ENCODE data around the gene REXO4. TPM values are rescaled to one million over a fixed set of nuclear protein-coding genes. Genes with fewer than 3 reads are reported as not detected.

Gene REXO4, protein sequence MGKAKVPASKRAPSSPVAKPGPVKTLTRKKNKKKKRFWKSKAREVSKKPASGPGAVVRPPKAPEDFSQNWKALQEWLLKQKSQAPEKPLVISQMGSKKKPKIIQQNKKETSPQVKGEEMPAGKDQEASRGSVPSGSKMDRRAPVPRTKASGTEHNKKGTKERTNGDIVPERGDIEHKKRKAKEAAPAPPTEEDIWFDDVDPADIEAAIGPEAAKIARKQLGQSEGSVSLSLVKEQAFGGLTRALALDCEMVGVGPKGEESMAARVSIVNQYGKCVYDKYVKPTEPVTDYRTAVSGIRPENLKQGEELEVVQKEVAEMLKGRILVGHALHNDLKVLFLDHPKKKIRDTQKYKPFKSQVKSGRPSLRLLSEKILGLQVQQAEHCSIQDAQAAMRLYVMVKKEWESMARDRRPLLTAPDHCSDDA
- 12.3 TPM for total RNA-seq

DNA sequence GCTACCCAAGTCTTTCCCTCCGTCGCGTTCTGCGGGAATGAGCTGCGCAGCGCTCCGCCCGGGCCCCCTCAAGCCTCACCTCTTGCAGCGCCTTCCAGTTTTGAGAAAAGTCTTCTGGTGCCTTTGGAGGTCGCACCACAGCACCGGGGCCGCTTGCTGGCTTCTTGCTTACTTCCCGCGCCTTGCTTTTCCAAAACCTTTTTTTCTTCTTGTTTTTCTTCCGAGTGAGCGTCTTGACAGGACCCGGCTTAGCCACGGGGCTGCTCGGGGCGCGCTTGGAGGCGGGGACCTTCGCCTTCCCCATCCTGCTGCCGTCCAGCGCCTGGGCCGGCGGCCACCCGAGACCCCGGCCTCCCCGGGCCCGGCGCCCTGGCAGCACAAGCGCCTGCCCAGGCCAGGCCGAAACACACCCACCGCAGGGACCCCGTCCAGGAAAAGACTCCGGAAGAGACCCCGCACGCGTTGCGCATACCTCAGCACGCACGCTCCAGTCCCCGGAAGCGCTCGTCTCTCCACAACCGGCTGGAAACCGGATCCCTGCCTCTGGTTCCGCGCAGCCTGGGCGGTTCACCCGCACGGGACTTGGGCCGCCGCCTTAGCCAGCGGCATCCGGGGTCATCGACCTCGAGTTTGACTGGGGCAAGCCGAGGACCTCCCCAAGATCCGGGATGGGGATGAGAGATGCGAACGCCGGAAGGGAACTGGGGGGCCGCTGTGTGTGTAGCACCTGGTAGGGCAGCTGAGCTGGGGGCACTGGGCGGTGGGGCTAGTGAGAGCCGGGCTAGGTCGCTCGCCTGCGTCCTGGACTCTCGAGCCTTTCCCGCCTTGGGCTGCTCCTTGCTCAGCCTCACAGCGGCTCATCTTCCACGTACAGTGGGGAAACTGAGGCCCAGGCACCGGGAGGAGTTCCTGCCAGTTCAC, at the start of gene REXO4:
Gene REXO4 (minus strand): TSS at position 470 of the 921 bp plus-strand sequence. CDS start 166 bp downstream, at position 304.
- DNase-seq (ENCODE audit: low spot score) (peak; percentile 87), ATAC-seq (peak; percentile 94)

DNA sequence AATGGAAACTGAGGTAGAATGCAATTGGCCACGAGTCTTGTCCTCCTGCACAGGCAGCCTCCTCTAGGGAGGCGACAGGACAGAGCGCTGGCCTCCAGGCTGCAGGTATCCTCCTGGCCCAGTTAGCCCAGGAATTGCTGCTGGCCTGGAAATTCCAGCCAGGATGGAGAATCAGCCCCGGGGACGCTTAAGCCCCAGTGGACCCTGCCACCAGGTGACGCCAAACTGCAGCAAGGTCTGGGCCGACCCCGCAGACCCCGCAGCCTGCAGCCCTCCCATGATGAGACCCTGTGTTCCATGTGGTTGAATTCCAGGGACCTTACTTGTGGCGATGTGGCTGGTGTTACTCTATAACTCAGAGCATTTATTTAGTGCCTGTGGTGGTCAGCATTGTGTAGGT, 49.3 kb upstream of the REXO4 start:
- DNase-seq (ENCODE audit: low spot score) (no peak), ATAC-seq (no peak)

- ATAC-seq (no peak), DNase-seq (ENCODE audit: low spot score) (no peak)
Measured at GRCh38 chr9:133465984-133466383, 48.2 kb upstream of the REXO4 start.

GRCh38 chr9:133464638-133465037, 46.8 kb upstream of the REXO4 start:
- DNase-seq (ENCODE audit: low spot score) (no peak), ATAC-seq (no peak)

- no peak for ATAC-seq
- DNase-seq (ENCODE audit: low spot score): no peak
Measured at GRCh38 chr9:133463864-133464615, 46.2 kb upstream of the REXO4 start.

DNA sequence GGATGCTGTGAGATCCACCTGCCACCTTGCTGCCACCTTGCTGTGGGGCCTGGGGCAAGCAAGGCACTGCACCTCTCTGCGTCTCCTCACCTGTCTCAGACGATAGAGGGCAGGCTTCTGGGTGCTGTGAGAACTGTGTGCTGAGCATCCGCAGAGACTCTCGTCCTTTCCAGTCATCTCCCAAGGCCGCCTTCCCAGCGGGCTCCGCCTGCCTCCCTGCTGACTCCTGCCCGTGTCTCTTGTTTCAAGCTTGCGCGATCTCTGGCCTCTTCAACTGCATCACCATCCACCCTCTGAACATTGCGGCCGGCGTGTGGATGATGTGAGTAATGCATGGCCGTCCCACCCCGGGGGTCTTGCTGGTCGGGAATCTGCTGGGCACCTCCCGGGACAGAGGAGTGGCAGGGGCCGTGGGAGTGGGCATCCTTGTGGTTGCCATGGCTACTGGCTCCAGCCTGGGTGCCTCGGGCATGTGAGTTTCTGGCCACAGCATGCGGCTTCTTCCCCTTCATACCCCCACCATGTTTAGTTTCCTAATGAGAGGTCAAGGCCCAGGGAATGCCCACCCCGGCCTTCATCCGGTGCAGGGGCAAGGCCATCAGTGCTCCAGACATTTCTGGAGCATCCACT, 45.5 kb upstream of the REXO4 start:
- DNase-seq (ENCODE audit: low spot score) (no peak), ATAC-seq (no peak)

DNA sequence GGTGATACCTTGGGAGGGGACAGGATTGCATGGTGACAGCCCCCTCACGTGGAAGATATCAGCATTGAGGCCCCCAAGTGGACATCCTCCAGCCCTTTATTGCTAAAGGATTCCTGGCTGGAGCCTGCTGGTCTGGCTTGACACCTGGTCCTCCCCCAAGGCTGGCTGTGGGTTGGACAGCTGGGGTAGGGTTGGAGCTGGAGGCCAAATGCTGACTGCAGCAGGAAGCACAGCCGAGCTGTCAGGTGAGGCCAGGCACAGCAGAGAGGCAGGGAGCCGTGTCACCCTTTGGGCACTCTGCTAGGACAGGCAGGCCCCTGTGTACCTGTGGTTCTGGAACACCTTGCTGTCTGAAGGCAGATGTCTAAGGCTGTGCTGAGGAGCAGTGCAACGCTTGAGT, 44.2 kb upstream of the REXO4 start:
- DNase-seq (ENCODE audit: low spot score): peak; percentile 75
- ATAC-seq: peak; percentile 30

- DNase-seq (ENCODE audit: low spot score) (peak; percentile 95), ATAC-seq (peak; percentile 65)
Measured at GRCh38 chr9:133460405-133461175, 42.8 kb upstream of the REXO4 start.

DNA sequence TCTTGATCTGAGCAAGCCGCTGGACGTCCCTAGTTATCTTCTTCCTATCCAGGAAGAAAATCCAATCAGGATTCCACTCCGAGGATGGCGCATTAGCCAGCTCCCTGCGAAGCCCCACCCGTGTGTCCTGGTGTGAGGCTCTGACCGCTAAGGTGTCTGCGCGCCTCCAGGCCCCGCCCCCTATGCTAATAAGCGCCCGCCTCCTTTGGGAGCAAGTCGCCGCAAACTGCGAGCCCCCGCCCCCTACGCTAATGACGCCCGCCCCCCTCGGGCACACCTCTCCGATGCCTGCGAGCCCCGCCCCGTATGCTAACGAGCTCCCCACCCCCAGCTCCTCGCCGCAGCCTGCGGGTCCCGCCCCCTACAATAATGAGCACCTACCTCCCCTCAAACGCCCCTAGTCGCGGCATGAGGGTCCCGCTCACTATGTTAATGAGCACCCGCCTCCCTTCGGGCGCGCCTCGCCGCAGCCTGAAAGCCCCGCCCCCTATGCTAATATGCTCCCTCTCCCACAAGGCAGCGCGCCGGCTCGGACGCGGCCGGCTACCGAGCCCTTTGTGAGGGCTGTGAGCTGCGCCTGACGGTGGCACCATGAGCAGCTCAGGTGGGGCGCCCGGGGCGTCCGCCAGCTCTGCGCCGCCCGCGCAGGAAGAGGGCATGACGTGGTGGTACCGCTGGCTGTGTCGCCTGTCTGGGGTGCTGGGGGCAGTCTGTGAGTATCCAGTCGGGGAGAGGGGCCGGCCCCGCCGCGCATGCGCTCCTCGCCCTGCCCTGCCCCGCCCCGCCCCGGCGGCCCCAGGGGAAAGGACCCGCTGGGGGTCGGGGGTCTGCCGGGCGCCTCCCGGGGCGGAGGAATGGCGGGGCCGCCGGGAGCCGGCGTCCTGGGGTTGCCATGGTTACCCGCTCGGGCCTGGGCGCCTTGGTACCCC, 41.9 kb upstream of the REXO4 start, which contains the start of gene CACFD1:
Gene CACFD1 (plus strand): TSS at position 503 of the 929 bp plus-strand sequence. CDS start 89 bp downstream, at position 592.
- DNase-seq (ENCODE audit: low spot score) (peak; percentile 98), ATAC-seq (peak; percentile 82)

- DNase-seq (ENCODE audit: low spot score): no peak
- no peak for ATAC-seq
Measured at GRCh38 chr9:133458643-133459312, 41.0 kb upstream of the REXO4 start.

GRCh38 chr9:133457748-133458147, 39.9 kb upstream of the REXO4 start:
- DNase-seq (ENCODE audit: low spot score): no peak

GRCh38 chr9:133457233-133457632, 39.4 kb upstream of the REXO4 start:
- DNase-seq (ENCODE audit: low spot score) (no peak), ATAC-seq (no peak)

More at GRCh38 chr9:133457748-133458147, 39.9 kb upstream of the REXO4 start:
- no peak for ATAC-seq

DNA sequence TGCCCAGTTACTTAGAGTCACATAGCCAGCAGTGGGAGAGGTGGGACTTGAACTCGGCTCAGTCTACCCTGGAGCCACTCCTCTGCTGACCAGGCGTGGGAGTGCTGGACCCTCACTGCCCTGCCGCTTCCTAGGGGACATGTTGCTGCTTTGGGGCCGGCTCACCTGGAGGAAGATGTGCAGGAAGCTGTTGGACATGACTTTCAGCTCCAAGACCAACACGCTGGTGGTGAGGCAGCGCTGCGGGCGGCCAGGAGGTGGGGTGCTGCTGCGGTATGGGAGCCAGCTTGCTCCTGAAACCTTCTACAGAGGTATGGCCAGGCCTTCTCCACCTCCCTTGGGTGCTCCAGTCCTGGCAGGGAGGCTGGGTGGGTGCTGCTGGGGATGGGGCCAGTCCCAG, 38.6 kb upstream of the REXO4 start:
- no peak for DNase-seq (ENCODE audit: low spot score)
- ATAC-seq: no peak

GRCh38 chr9:133455936-133456335, 38.1 kb upstream of the REXO4 start:
- ATAC-seq: no peak
- DNase-seq (ENCODE audit: low spot score): no peak

DNA sequence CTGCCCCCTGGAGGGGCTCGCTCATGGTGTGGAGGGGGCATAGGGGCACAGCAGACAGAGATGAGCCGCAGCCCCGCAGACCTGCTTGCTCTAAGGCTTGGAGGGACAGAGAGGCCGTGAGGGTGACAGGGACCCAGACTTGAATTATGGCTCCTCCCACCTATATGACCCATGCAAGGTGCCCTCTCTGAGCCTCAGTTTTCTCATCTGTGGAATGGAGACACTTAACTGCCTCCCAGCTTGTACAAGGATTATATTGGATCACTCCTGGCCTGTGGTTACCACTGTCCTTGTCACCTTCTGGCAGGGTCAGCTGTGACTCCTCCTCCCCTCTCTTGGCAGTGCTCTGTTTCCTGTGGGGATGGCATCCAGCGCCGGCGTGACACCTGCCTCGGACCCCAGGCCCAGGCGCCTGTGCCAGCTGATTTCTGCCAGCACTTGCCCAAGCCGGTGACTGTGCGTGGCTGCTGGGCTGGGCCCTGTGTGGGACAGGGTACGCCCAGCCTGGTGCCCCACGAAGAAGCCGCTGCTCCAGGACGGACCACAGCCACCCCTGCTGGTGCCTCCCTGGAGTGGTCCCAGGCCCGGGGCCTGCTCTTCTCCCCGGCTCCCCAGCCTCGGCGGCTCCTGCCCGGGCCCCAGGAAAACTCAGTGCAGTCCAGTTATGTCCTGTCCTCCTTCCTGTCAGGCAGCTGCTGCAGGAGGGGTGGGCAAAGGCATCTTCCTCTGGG, 37.3 kb upstream of the REXO4 start:
- no peak for ATAC-seq
- no peak for DNase-seq (ENCODE audit: low spot score)

GRCh38 chr9:133454325-133454724, 36.5 kb upstream of the REXO4 start:
- ATAC-seq: no peak
- DNase-seq (ENCODE audit: low spot score): no peak

DNA sequence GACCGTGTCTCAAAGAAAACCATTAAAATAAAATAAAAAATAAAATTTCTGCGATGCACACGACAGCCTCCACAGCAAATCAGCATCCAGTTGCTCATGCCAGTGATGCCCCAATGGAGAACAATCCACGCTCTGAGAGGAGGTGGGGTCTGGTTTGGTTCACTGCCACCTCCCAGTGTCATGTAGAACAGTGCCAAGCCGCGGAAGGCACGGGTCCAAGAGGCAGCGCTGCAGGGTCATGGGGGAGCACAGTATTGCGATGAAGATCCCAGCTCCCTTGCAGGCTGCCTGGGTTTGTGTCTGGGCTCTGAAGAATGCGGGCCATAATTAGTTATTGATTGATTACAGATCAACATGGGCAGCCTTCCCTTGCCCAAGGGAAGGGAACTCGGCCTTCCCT, 35.8 kb upstream of the REXO4 start:
- DNase-seq (ENCODE audit: low spot score) (no peak), ATAC-seq (no peak)
